Vagina (tissue), 2 donors: ENCODE data around the gene OR5V1.

Experiments
- POLR2AphosphoS5 ChIP-seq, 2 donors: sonication (generic); formaldehyde crosslinking; IDR thresholded peaks; one replicate each; pipeline ENCODE4 v1.9.0; 2017; ENCODE audit warnings: antibody characterized with exemption in 2 of 2, mild to moderate bottlenecking in 2 of 2, low read depth in 1 of 2; ENCODE audit not compliant: insufficient read depth in 1 of 2
- TF ChIP-seq, protein P1 (sequence below), 3 experiments: fragments of 450-650 bp in 2 of 3; fragments of 200-600 bp in 1 of 3; sonication (generic) in 1 of 3; IDR thresholded peaks; one replicate each; pipeline ENCODE4 v1.5.1; 2017 to 2019; ENCODE audit warnings: antibody characterized with exemption in 3 of 3, mild to moderate bottlenecking in 2 of 3, moderate library complexity in 2 of 3

DNA sequence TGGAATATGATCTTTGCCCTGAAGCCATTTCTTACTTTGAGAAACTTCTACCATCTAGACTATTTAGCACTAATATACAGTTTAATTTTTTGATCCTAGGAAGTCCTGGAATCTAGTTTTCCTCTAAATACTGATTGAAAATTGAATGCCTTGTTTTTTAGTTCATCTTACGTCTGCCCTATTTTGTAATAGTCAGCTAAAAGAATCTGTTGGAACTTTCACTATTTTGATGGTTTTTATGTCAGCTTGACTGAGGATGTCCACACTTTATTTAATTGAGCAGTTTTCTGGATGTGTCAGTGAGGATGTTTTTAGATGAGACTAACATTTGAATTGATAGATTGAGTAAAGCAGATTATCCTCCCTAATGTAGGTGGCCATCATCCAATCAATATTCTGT is 35.1 kb upstream of the OR5V1 start:
- no peak for TF ChIP-seq POLR2AphosphoS5 (IDR thresholded peaks at IDR 0.05; ENCODE audit: insufficient read depth in 1 of 2, low read depth in 1 of 2)
- TF ChIP-seq, protein P1, sequence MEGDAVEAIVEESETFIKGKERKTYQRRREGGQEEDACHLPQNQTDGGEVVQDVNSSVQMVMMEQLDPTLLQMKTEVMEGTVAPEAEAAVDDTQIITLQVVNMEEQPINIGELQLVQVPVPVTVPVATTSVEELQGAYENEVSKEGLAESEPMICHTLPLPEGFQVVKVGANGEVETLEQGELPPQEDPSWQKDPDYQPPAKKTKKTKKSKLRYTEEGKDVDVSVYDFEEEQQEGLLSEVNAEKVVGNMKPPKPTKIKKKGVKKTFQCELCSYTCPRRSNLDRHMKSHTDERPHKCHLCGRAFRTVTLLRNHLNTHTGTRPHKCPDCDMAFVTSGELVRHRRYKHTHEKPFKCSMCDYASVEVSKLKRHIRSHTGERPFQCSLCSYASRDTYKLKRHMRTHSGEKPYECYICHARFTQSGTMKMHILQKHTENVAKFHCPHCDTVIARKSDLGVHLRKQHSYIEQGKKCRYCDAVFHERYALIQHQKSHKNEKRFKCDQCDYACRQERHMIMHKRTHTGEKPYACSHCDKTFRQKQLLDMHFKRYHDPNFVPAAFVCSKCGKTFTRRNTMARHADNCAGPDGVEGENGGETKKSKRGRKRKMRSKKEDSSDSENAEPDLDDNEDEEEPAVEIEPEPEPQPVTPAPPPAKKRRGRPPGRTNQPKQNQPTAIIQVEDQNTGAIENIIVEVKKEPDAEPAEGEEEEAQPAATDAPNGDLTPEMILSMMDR (IDR thresholded peaks at IDR 0.05), result no peak
